GM23248 (cell line): ENCODE measurements around the gene HHIPL1.

Experiments
- EZH2 ChIP-seq: fragments of 200-600 bp; sonication (generic); IDR thresholded peaks from 2 replicates; pipeline ENCODE4 v1.6.1; 2018; ENCODE audit warnings: antibody characterized with exemption, mild to moderate bottlenecking; ENCODE audit not compliant: insufficient read depth, poor library complexity, severe bottlenecking
- EZH2phosphoT487 ChIP-seq: fragments of 200-600 bp; sonication (generic); IDR thresholded peaks from 2 replicates; pipeline ENCODE4 v1.6.1; 2018; ENCODE audit warnings: antibody characterized with exemption, moderate library complexity, mild to moderate bottlenecking, low read depth; ENCODE audit not compliant: insufficient read depth

DNA sequence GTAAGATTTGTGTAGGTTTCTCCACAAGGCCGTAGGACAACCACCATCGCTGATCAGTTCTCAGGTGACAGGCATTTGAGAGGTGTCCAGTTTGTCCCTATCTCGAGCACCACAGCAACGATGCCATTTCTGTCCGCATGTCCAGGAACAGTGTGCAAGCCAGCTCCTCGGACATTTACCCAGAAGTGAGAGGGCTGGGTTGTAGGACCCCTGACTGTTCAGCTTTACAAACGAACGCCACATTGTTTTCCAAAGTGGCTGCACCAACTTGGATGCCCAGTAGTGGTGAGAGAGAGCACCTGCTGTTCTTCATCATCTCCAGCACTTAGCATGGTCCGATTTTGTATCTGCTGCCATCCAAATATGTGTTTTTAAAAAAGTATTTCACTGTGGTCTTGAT is 77.8 kb downstream of the HHIPL1 start:
- TF ChIP-seq EZH2 (no peak), EZH2phosphoT487 (no peak)
